ENCODE data around the gene AFTPH. TPM values are rescaled to one million over a fixed set of nuclear protein-coding genes. Genes with fewer than 3 reads are reported as not detected.

The AFTPH gene
- total RNA-seq, 1 experiment from 2014 or later: 40.5 TPM

DNA sequence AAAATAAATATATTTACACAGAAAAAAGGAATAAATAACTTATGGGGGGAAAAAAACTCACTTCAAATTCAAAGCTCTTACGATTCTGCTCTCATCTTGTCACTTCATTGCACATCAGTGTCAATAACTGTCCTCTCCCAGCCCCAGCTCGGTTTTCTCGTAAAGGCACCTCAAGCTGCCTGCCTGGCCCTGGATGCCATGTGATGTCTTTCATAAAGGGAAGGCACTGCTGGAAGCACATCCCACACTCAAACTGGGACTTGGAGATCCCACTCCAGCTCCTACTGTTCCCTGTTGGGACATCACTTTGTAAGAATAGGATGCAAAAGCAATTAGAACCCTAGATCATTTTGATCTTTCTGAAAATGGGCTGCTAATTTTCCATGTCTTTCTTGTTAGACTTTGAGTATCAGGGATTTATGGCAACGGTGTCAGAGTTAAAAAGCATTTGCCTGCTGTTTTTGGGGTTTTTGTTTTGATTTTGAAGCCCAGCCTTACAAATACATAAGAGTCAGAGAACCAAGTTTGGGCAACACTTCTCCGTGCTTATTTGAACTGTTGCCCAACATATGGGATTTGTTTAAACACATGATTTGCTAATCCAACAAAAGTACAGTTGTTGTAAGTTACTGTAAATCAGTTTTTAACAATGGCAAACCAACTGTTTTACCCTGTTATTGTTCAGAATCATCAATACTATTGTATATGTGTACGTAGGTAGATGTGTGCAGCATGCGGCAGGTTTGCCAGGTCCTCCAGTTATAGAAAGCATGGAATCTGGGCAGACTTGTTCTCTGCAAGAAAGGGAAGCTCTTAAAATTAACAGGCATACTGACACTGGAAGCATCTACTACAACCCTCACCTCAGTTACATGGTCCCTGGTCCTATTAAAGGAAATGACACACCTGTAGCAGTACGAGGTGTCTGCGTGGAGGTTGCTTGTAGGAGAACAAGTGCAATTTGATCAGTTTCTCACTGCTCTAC is 109.0 kb downstream of the AFTPH start:
- intact Hi-C loops (cut with micrococcal nuclease; ENCODE audit: unreplicated experiment): no loop called here
- H4K20me1 ChIP-seq (ENCODE audit: insufficient read depth): peaks cover 11% of the 10 kb centered on the region; the same call in 1 of the 2 replicates
- no peaks in the 10 kb centered on the region for H3K9me2 ChIP-seq (ENCODE audit: insufficient read depth)
- CTCF ChIA-PET: interaction anchor here (0.5 to 0.7 kb wide), 2 partner anchors 231 to 303 kb away, joined by 3 read pairs; no protein-coding TSS in a partner anchor
- no peak for DNase-seq
- H3K36me3 ChIP-seq (ENCODE audit: low read depth): peaks cover 21% of the 10 kb centered on the region; the same call in 1 of the 2 replicates
- no peak overlapping the region for H3K4me3 ChIP-seq
- H3K27me3 ChIP-seq (ENCODE audit: insufficient read depth, low read depth): no peaks in the 10 kb centered on the region
- peaks cover 14% of the 10 kb centered on the region for H3F3A ChIP-seq (ENCODE audit: insufficient read depth, low read depth)
- H3K79me2 ChIP-seq (ENCODE audit: low read depth): peaks cover 47% of the 10 kb centered on the region
- no peak overlapping the region for H3K27ac ChIP-seq
- H2AFZ ChIP-seq: no peak overlapping the region
- POLR2A ChIA-PET (ENCODE audit: unreplicated experiment): interaction anchor here (0.6 kb wide), 1 partner anchor 466 kb away, joined by 3 read pairs; no protein-coding TSS in a partner anchor
- no peaks in the 10 kb centered on the region for H3K4me1 ChIP-seq (replicated peaks; ENCODE audit: insufficient read depth)
- TF ChIP-seq, protein P1, sequence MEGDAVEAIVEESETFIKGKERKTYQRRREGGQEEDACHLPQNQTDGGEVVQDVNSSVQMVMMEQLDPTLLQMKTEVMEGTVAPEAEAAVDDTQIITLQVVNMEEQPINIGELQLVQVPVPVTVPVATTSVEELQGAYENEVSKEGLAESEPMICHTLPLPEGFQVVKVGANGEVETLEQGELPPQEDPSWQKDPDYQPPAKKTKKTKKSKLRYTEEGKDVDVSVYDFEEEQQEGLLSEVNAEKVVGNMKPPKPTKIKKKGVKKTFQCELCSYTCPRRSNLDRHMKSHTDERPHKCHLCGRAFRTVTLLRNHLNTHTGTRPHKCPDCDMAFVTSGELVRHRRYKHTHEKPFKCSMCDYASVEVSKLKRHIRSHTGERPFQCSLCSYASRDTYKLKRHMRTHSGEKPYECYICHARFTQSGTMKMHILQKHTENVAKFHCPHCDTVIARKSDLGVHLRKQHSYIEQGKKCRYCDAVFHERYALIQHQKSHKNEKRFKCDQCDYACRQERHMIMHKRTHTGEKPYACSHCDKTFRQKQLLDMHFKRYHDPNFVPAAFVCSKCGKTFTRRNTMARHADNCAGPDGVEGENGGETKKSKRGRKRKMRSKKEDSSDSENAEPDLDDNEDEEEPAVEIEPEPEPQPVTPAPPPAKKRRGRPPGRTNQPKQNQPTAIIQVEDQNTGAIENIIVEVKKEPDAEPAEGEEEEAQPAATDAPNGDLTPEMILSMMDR (conservative IDR thresholded peaks at IDR 0.05): no peak
- no peak for TF ChIP-seq EZH2 (IDR thresholded peaks at IDR 0.05; ENCODE audit: low read depth)
- H3K4me2 ChIP-seq: no peak overlapping the region
- H3K9me3 ChIP-seq (ENCODE audit: insufficient read depth, low read depth): no peaks in the 10 kb centered on the region
- BruUV-seq (replicated peaks): TSS peak; percentile 1

DNA sequence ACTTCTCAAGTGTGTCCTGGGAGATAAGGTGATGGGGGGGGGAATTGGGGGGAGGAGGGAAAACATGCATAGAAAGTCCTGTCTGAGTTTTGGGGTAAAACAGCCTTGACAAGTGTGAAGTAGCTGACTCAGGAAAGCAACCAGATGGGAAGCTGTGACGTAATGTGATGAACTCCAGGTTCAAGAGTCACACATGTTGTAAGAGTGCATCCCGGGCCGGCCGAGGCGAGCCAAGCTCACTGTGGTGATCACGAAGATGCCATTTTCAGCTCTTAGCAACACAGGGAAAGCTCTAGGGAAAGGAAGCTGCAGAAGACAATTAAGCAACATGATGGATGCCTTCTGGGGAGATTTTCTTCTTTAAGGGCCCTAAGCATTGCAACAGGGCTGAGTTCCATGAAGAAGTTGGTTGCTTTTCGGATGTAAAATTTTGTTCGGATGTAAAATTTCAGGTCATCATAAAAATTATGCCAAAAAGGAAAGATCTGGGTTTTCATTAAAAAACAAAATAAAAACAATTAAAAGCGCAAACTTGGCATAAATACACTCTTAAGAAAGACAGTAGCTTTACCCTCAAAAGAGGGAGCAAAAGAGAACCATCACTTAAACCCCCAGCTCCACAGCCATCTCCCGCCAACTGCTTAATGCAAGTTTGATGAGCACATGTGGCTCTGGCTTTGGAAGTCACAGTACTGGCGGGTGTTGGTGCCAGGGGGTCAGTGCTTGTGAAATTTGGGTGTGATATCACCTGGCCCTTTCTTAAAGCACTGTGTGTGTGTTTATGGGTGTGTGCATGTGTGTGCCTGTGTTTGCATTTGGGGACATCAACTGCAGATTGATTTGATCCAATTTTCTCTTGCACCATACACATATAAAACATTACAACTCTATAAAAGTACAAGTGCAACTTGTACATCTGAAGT is 110.5 kb downstream of the AFTPH start:
- H3K79me2 ChIP-seq (ENCODE audit: low read depth): peaks cover 62% of the 10 kb centered on the region
- TF ChIP-seq EZH2 (IDR thresholded peaks at IDR 0.05; ENCODE audit: low read depth): no peak
- TF ChIP-seq, protein P1 (conservative IDR thresholded peaks at IDR 0.05): no peak
- no peak for DNase-seq
- peaks cover 14% of the 10 kb centered on the region for H3F3A ChIP-seq (ENCODE audit: insufficient read depth, low read depth)
- ChIA-PET POLR2A (ENCODE audit: unreplicated experiment) (no interaction called here), CTCF (no interaction called here)
- H3K36me3 ChIP-seq (ENCODE audit: low read depth): peaks cover 21% of the 10 kb centered on the region; the same call in 1 of the 2 replicates
- H3K27me3 ChIP-seq (ENCODE audit: insufficient read depth, low read depth): no peaks in the 10 kb centered on the region
- H4K20me1 ChIP-seq (ENCODE audit: insufficient read depth): peaks cover 18% of the 10 kb centered on the region; the same call in 1 of the 2 replicates
- intact Hi-C loops (cut with micrococcal nuclease; ENCODE audit: unreplicated experiment): no loop called here
- no peak overlapping the region for H2AFZ ChIP-seq
- no TSS peak for BruUV-seq (replicated peaks)
- H3K4me3 ChIP-seq: no peak overlapping the region
- no peaks in the 10 kb centered on the region for H3K9me3 ChIP-seq (ENCODE audit: insufficient read depth, low read depth)
- H3K9me2 ChIP-seq (ENCODE audit: insufficient read depth): no peaks in the 10 kb centered on the region
- no peak overlapping the region for H3K4me2 ChIP-seq
- peaks cover 12% of the 10 kb centered on the region; the same call in 1 of the 2 replicates for H3K4me1 ChIP-seq (replicated peaks; ENCODE audit: insufficient read depth)
- H3K27ac ChIP-seq: no peak overlapping the region
